Measurements from ENCODE around the gene POLDIP2. TPM values are rescaled to one million over a fixed set of nuclear protein-coding genes. Genes with fewer than 3 reads are reported as not detected.

Gene POLDIP2
- total and polyA plus RNA-seq, 8 donors, result 56.0 to 76.8 (median 63.1) TPM

- Histone ChIP-seq H3K4me3 (no peak overlapping the region), H3K27me3 (peaks cover 0 to 23% of the 10 kb centered on the region in 2 donors), H3K4me1 (peaks cover 0 to 24% of the 10 kb centered on the region in 2 donors), H3K9me3 (no peaks in the 10 kb centered on the region), H3K27ac (no peak overlapping the region), H3K36me3 (peaks cover 0 to 36% of the 10 kb centered on the region in 2 donors)
- no peak for TF ChIP-seq CTCF (IDR thresholded peaks at IDR 0.05)
- intact Hi-C loops (cut with DNase I), result no loop called here
- no peak for ATAC-seq
- DNase-seq, result no peak
These were observed 29.1 kb upstream of the POLDIP2 start for GRCh38 chr17:28386391-28386790.

- H3K27ac ChIP-seq, result no peak overlapping the region
- H3K4me1 ChIP-seq, result peaks cover 0 to 34% of the 10 kb centered on the region in 2 donors
- ATAC-seq (no peak), DNase-seq (no peak)
- H3K36me3 ChIP-seq, result peaks cover 0 to 27% of the 10 kb centered on the region in 2 donors
- no peak for TF ChIP-seq CTCF (IDR thresholded peaks at IDR 0.05)
- intact Hi-C loops (cut with DNase I), result no loop called here
- H3K9me3 ChIP-seq, result no peaks in the 10 kb centered on the region
- H3K4me3 ChIP-seq, result peak overlapping the region; percentile 34 to 61
- H3K27me3 ChIP-seq, result peaks cover 0 to 33% of the 10 kb centered on the region in 2 donors
These were observed 28.1 kb upstream of the POLDIP2 start for GRCh38 chr17:28385406-28385805.

- DNase-seq (peak in 1 of 4 donors; percentile 84), ATAC-seq (peak; percentile 62)
- Histone ChIP-seq H3K27ac (peak overlapping the region in 1 of 2 donors; percentile 63), H3K4me1 (peaks cover 0 to 38% of the 10 kb centered on the region in 2 donors), H3K4me3 (peak overlapping the region; percentile 34 to 61), H3K27me3 (peaks cover 0 to 34% of the 10 kb centered on the region in 2 donors), H3K9me3 (no peaks in the 10 kb centered on the region), H3K36me3 (peaks cover 0 to 23% of the 10 kb centered on the region in 2 donors)
- intact Hi-C loops (cut with DNase I), result no loop called here
- TF ChIP-seq CTCF (IDR thresholded peaks at IDR 0.05), result no peak
These were observed 27.7 kb upstream of the POLDIP2 start for GRCh38 chr17:28385037-28385400.

GRCh38 chr17:28384281-28385036, 27.1 kb upstream of the POLDIP2 start:
- ATAC-seq, result peak; percentile 87
- intact Hi-C loops (cut with DNase I), result no loop called here
- peak overlapping the region; percentile 34 to 61 for H3K4me3 ChIP-seq
- H3K9me3 ChIP-seq, result no peaks in the 10 kb centered on the region
- peak in 2 of 4 donors; percentile 83 to 90 for DNase-seq
- no peak for TF ChIP-seq CTCF (IDR thresholded peaks at IDR 0.05)
- peaks cover 0 to 38% of the 10 kb centered on the region in 2 donors for H3K4me1 ChIP-seq
- peaks cover 0 to 17% of the 10 kb centered on the region in 2 donors for H3K36me3 ChIP-seq
- H3K27me3 ChIP-seq, result peaks cover 0 to 34% of the 10 kb centered on the region in 2 donors
- H3K27ac ChIP-seq, result peak overlapping the region; percentile 48 to 63

GRCh38 chr17:28381141-28381825, 24.0 kb upstream of the POLDIP2 start:
- no peak overlapping the region for H3K27ac ChIP-seq
- H3K9me3 ChIP-seq, result no peaks in the 10 kb centered on the region
- intact Hi-C loops (cut with DNase I), result no loop called here
- H3K4me1 ChIP-seq, result peaks cover 0 to 38% of the 10 kb centered on the region in 2 donors
- ATAC-seq, result peak; percentile 48
- no peaks in the 10 kb centered on the region for H3K36me3 ChIP-seq
- peak; percentile 16 to 19 for TF ChIP-seq CTCF (IDR thresholded peaks at IDR 0.05)
- peak in 1 of 4 donors; percentile 87 for DNase-seq
- H3K27me3 ChIP-seq, result peaks cover 0 to 34% of the 10 kb centered on the region in 2 donors
- peak overlapping the region in 1 of 2 donors; percentile 24 for H3K4me3 ChIP-seq
